NCI-H1048 (cell line): Measurements from ENCODE around the gene C13orf42.
"Not testable (repeated sequence)": the region's sequence is repeated elsewhere in the genome, so short reads cannot be mapped to it uniquely, and the experiment has no call there.

ENCODE experiments used
- DNase-seq: peaks from one replicate; lab custom pipeline; 2025; lab: John Stamatoyannopoulos, UW

C13orf42 gene

DNA sequence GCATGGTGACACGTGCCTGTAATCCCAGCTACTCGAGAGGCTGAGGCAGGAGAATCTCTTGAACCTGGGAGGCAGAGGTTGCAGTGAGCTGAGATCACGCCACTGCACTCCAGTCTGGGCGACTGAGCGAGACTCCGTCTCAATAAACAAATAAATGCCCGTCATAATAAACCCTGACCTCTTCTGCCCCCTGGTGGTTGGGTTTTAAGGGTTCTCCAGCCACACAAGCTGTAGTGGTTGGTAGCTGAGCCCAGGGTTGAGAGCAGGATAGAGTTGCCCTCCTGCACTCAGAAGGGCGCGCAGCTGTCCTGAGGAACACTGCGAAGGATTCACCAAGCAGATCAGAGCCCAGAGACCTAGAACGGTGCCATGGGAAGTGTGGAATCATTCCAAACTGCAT, 9.8 kb upstream of the C13orf42 start:
- not testable (repeated sequence) for DNase-seq

DNA sequence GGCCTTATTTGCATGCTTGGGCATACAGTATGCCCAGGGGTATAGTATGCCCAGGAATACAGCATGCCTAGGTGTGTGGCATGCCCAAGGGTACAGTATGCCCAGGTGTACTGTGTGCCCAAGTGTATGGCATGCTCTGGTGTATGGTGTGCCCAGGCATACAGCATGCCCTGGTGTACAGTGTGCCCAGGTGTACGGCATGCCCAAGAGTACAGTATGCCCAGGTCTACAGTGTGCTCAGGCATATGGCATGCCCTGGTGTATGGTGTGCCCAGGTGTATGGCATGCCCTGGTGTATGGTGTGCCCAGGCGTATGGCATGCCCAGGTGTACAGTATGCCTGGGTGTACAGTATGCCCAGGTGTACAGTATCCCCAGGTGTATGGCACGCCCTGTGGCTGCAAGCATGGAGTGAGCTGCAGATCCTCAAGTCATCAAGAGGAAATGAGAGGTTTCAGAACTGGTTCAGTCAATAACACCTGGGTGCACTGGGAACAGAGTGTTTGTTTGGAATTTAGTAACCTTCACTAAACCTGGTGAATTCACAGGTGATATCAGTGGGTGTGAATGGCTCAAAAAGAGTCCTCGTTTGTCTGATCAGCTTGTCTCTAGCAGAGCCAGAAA, 7.8 kb upstream of the C13orf42 start:
- DNase-seq, result no peak

DNA sequence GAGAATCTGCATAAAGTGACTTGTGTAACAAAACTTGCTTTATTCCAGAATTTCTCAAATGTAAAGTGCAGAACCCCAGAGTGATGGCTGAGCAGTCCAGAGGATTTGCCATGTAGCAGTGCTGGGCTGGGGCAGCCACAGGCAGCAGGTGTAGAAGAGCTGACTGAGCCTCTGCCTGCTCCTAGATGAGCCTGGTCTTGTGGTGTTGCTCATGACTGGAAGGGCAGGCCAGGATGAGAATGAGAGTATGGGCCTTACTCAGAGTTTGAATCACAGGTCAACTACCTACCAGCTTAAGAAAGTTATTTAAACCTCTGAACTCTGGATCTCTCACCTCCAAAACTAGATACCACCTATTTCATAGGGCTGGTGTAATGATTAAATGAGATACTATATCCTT, 2.9 kb upstream of the C13orf42 start:
- no peak for DNase-seq

DNA sequence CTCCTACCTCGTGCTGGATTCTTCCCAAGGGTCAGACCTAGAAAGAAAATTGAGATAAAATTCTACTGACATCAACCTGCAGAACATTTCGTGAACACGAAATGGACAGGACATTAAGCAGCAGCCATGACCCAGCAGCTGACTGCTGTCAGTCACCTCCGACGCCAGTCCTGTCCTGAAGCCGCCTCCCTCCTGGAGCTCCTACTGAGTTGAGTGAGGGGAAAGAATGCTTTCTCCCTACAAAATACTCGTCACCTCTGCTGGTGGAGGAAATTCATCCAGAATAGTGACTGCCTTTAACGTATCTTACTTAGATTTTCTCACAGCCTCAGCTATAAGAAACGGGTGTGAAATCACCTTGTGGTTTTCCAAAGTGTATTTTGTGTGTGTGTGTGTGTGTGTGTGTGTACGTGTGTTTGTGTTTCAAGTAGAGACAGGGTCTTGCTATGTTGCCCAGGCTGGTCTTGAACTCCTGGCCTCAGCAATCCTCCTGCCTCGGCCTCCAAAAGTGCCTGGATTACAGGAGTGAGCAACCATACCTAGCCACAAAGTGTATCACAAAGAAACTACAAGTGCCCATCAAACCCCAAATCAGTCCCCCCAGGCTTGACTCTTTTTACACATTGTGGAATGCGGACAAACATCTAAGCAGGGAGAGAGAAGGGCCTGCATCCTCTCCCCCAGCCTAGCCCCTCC, 2.3 kb upstream of the C13orf42 start:
- DNase-seq, result no peak

DNA sequence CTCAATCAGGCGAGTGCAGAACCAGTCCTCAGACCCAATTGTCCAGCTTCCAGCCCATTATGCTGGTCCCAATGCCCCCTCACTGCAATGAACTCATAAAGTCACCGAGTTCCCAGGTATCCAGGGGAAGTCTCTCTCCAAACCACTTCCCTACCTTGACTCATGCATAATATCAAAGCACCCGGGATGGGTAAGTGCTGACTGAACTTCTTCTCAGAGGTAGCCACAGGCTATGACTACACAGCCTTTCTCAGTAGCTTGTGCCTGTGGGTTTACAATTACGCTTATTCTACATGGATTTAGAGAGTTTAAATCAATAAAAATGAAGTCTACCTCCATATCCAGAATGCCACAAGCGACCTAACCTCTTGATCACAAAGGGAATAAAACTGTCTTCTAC, 1.7 kb upstream of the C13orf42 start:
- DNase-seq, result no peak

DNA sequence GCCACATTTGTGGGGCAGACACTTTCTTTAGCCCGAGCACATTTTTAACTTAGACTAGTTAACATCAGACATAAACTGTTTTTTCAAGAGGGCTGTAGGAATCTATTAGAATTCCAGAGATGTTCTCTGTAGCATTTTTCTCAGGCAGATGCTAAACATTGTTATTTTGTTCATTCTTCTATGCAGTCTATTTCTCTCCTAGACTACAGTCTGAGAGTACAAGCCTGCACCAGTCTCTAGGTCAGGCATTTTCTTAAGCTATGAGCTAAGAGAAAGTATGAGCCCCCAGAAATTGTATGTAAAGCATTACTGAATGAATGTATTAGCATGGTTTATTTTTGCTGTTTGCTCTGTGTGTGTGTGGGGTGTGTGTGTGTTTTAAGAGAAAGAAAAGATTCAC, 923 bp upstream of the C13orf42 start:
- no peak for DNase-seq

DNA sequence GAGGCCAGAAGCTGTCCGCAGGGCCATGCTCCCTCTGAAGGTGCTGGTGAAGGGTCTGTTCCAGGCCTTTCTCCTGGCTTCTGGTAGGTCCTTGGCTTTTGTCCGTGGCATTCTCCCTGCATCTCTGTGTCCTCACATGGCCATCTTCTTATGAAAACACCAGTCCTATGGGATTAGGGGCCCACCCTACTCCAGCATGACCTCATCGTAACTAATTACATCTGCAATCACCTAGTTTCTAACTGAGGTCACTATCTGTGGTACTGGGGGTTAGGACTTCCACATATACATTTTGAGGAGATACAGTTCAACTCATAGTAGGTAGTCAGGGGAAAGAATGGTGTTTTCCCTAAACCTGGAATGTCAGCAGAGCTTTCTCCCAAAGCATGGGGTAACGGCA, 3.1 kb downstream of the C13orf42 start:
- DNase-seq, result no peak

DNA sequence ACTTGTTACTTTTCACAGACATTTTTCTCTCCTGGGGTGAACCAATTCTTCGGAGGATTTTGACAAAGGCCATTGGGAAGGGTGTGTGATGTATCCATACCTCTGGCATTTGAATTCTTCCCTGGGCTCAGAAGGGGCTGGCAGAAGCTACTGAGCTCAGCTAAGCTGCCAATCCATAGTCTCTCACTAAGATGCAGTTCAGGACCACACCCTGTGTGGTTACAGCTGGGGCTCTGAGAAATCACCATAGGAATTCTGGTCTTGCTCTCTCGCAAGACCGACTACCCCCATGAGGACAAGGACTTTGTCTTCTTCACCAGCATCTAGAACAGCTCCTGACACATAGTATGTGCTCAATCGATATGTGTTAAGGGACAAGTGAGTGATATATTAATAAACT, 6.0 kb downstream of the C13orf42 start:
- DNase-seq, result no peak

DNA sequence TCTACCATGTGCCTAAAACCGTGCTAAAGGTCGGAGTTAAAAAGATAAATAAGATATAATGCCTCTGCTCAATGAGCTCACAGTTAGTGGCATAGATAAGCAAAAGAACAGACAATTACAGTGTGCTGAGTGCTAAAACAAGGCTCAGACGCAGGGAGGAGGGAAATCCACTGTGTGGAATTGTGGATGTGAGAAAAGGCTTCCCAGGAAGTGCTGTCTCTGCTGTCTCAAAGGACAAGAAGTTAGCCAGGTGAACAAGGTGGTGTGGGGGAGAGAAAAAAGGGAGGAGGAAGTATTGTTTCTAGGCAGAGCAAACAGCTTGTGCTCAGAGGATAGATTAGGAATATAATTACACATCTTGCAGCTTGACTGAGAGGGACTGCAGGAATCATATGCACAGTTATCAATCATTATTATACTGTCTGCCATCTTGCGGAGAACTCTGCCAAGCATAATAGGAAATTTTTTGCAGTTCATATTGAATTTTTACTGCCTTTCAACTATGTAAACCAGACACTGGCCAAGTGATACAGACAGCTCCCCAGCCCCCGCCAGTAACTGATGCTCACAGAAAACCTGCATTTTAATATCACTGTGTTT, 9.3 kb downstream of the C13orf42 start:
- DNase-seq, result no peak

DNA sequence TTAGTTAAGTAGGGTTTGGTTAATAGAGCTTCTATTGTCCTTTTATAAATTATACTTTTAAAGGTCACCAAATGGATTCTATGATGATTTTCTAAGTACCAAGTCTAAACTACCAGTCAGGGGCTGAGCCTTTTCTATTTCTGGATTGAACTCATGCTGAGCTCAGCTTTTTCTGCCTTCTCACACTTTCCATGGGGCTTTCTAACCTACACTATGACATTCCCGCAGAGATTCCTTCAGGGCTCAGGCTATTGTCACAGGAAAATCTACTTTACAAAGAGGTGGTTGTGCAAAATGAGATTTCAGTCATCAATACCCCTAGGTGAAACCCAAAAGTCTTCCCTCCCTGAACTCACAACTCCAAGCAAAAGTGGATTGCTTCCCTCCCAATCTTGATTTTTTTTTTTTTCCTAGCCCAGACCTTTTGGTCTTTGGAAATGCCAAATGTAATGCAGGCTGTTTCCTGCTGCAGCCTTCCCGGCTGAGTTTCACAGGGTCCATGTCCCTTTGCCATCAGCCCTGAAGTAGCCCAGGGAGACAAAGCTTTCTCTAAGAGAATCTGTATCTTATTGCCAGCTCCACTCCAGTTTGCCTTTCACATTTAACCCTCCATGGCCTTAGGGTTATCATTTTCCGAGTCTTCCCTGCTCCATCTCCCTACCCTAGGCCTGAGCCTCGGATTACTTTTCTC, 13.6 kb downstream of the C13orf42 start:
- DNase-seq, result no peak

DNA sequence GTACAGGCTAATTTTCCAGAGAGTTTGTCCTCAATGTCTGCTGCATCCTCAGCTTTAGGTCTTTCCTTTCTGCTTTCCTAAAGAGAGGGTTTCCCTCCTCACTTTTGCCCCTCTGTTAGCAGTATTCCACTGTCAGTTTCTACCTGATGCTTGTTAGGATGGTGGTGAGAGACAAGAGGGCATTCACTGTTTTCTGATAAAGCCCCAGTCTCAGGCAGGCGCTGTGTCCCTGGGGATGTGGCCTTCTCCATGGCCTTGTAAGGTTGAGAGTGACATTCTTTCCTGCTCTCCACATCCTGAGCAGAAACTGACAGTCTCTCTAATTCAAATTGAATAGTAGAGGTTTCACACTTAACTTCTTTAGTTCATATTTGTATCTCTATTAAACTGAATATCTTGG, 14.9 kb downstream of the C13orf42 start:
- DNase-seq, result no peak

DNA sequence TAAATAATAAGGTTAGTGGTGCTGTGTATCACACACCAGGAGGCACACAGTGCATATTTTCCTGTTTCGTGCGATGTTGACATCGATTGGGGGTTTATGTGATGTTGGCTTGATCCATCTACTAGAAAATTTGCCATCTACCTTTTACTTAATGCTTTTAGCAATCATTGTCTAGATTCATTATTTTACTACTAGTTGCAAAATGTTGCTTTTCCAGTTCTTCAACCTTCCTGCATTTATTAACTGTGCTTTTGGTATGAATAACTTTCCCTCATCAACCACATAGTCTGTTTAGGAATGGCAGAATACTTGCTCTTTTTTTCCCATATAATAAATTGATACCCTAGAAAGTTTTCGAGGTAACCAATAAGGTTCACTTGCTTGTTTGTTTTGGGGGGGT, 17.5 kb downstream of the C13orf42 start:
- no peak for DNase-seq

DNA sequence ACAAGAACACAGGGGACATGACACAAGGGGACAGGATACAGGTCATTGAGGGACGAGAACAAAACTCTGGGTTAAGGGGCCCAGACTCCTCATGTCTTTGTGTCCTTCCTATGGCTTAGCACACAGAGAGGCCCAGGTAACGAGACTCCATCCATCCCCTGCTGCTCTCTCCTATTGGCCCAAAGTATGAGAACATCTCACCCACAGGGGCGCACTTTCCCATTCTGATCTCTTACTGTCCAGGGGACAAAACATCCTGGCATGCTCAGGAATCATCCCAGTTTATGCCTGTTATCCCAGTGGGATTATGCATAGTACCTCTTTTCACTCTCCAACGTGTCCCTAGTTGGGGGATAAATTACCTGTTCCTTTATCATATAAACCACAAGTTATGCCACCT, 19.2 kb downstream of the C13orf42 start:
- no peak for DNase-seq

DNA sequence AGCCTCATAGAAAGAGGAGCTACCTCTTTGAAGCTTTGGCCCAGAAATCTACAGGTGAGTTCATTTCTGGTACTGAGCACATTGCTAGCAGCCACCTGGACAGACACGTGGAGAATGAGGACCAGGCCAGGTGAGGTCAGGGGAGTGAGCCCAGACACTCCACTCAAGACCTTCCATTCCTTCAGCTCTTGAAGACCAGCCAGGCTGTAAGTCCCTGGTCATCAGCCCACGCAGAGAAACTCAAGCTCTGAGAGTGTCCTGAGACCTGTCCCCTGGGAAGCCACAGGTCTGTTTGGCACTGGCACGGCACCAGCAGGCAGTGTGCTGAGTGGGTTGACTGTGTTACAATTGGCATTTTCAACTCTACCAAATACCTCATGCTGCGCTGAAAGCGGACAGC, 27.4 kb downstream of the C13orf42 start:
- no peak for DNase-seq

DNA sequence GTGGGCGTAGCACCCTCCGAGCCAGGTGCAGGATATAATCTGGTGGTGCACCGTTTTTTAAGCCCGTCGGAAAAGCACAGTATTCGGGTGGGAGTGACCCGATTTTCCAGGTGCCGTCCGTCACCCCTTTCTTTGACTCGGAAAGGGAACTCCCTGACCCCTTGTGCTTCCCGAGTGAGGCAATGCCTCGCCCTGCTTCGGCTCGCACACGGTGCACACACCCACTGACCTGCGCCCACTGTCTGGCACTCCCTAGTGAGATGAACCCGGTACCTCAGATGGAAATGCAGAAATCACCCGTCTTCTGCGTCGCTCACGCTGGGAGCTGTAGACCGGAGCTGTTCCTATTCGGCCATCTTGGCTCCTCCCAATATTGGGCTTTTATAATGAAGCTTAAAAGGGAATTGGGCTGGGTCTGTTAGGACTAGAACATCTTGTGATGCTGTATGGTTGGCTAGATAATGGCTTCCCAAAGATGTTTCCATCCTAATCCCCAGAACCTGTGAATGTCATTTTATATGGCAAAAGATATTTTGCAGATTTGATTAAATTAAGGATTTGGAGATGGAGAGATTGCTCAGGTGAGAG, 30.5 kb downstream of the C13orf42 start:
- DNase-seq, result not testable (repeated sequence)

DNA sequence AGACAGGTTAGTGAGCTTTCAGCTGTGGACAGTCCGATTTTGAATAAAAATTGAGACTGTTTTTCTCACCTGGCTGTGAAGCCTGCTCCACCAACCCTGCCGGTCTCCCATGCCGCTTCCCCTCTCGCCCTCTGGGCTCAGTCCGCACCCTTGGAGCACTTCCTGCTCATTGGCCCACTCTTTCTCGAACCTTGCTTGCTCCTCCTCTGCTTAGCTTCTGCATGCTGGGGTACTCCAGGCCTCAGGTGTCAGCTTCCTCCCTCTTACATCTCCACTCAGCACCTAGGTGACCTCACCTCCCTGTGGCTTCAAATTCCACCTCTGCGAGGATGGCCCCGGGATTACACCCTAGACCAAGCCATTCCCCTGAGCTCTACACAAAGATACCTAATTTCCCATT, 39.6 kb downstream of the C13orf42 start:
- no peak for DNase-seq

DNA sequence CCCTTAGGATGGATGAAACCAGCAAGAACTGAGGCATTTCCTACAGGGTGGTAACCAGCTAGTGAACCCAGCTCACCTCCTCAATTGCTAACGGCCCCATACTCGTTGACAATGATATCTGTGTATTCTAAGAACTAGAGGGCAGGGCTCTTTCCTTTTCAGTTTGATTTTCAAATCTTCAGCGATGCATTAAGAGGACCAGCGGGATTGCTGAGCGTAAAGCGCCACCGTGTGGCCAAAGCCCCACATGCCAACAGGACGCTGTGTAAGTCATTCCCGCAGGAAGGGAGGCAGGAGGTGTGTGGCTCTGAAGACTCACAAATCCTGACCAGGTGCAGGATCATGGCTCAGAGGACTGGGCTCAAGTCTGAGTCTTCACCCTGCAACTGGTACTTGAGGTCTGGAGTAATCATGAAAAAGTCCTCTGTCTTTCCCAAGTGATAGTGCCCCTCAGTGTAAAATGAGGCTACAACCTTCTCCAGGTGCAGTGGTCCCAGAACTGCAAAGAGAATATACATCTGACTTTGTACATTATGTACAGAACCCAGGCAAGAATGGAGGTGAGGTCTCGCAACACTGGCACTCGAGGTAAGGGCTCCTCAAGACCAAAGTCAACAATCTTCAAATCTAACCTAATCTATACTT, 40.9 kb downstream of the C13orf42 start:
- DNase-seq, result peak; percentile 1

DNA sequence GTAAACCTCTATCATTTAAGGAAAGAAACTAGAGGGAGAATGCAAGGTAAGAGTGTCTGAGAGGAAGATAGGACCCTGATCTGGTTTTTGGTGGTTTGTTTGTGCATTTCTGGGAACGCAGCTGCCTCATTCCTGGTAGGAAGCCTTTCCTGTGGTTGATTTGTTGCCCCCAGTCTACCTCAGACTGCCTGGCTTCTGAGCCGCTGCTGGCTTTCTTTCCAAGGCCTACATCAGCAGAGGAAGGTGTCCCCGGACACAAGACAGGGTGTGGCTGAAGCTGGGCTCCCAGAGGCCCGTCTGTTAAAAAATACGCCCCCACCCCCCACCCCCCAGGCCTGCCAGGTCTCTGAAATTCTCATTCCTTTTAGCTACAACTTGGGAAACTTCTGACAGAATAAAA, 42.6 kb downstream of the C13orf42 start:
- DNase-seq, result no peak

DNA sequence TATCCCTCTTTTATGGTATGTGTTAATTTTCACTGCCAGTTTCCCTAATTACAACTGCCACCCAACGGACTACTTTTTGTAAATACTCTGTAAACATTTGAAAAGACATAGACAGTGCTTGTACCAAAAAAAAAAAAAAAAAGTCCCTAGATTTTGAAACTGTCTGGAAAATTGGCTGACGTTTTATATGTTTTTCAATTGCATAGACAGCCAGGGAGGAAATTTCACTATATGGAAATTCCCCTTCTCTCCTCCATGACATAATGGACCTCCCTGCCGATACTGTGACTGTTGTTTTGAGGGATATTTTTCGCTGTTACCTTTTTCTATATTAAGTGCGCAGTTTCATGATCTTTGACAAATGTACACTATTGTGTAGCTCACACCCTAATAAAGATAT, 43.4 kb downstream of the C13orf42 start:
- DNase-seq, result no peak

DNA sequence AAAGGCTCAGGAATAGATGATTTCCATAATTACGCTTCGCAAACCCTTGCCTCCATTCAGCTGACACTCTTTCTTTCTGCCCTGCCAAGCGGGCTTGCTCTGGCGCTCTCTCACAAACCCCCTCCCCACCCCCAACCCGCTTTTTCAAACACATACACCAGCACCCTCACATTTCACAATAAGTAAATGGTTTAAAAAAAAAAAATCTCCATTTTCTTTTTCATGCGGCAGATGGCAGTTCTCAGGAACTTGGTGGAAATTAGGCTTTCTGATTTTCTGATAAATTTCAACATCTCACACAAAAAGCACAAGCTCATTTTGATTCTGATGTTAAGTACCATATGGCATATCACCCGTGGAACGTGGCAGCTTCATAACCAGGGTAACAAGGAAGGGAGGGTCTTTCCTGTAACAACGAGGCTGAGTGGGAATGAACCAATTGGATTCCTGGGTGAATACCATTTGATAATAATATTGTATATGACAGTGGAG, 43.8 kb downstream of the C13orf42 start:
- DNase-seq, result no peak

DNA sequence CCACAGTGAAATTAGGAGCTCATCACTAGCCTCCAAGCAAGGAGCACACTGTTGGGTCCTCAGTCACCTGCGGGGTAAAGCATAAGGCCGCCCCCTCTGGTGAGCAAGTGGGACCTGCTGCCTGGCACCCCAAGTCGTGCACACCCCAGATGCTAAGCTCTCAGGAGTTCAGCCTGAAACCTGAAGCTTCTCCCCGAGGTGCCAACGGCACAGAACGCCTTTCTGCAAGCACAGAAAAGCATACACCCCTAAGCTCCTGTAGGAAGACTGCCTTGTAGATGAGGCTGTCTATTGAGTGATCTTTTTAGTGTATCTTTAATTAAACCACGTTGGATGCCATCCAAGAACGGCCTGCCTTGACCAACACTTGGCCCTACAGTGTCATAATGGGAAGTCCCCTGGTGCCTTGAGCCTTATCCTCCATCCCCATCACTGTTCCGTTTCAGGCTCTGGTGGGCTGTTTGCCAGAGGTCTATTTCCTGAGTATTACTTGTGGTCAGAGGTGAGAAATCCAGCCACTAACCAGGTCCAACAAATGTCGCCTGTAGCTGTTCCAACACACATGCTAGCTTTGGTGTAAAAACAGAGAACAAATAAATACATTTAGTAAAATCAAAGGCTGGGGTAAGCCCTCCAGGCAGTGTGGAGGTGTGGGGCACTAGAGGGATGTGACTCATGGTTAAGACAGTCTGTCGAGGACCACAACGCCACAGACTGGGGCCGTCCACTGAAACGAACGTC, 44.8 kb downstream of the C13orf42 start:
- no peak for DNase-seq
